Measurements from ENCODE around the gene GALC.

The GALC gene

GRCh38 chr14:87952307-87953094 is 40.5 kb downstream of the GALC start:
- H3K4me2 ChIP-seq (ENCODE audit: low read length): no peak overlapping the region
- no peaks in the 10 kb centered on the region for H3K79me2 ChIP-seq
- H3K4me3 ChIP-seq (ENCODE audit: low read depth, low read length): no peak overlapping the region
- H3K27me3 ChIP-seq (ENCODE audit: control insufficient read depth, insufficient read depth, low read length): no peaks in the 10 kb centered on the region
- H3K4me1 ChIP-seq: no peaks in the 10 kb centered on the region
- no peaks in the 10 kb centered on the region for H3K36me3 ChIP-seq (ENCODE audit: control insufficient read depth, insufficient read depth, low read length)
- no peaks in the 10 kb centered on the region for H3K9me3 ChIP-seq (ENCODE audit: control insufficient read depth, low read length)
- TF ChIP-seq, protein P1, sequence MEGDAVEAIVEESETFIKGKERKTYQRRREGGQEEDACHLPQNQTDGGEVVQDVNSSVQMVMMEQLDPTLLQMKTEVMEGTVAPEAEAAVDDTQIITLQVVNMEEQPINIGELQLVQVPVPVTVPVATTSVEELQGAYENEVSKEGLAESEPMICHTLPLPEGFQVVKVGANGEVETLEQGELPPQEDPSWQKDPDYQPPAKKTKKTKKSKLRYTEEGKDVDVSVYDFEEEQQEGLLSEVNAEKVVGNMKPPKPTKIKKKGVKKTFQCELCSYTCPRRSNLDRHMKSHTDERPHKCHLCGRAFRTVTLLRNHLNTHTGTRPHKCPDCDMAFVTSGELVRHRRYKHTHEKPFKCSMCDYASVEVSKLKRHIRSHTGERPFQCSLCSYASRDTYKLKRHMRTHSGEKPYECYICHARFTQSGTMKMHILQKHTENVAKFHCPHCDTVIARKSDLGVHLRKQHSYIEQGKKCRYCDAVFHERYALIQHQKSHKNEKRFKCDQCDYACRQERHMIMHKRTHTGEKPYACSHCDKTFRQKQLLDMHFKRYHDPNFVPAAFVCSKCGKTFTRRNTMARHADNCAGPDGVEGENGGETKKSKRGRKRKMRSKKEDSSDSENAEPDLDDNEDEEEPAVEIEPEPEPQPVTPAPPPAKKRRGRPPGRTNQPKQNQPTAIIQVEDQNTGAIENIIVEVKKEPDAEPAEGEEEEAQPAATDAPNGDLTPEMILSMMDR (IDR thresholded peaks at IDR 0.05): no peak
- no peak overlapping the region for H3K9ac ChIP-seq
- no peak overlapping the region for H2AFZ ChIP-seq
- H3K27ac ChIP-seq: no peak overlapping the region

DNA sequence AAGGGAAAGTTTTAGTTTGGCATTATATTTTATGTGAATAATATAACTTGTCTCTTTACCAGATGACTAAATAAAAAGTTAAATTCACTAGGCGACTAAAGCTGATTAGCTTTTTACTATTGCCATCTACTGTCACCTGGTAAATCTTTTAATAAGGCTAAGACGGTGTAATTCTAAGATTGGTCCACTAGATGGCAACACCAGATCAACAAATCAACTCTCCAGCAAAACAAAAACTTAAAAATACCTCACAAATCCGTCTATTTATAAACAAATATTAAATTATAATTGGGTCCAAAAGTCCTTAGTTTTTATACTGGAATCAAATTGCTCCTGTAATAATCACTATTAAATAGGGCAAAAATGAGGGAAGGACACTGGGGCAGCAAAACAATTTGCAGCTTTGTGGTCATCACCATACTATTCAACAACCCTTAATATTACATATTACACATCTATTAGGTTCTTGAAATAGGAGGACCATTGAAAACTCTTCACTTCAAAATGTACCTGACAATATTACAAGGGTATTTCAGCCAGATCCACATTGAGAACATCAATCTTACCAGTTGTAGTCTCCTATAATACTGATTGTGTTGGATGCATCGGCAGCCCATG is 47.9 kb downstream of the GALC start:
- no peaks in the 10 kb centered on the region for H3K79me2 ChIP-seq
- TF ChIP-seq, protein P1 (IDR thresholded peaks at IDR 0.05): peak; percentile 63
- H3K27me3 ChIP-seq (ENCODE audit: control insufficient read depth, insufficient read depth, low read length): no peaks in the 10 kb centered on the region
- H3K4me3 ChIP-seq (ENCODE audit: low read depth, low read length): no peak overlapping the region
- no peak overlapping the region for H3K27ac ChIP-seq
- no peaks in the 10 kb centered on the region for H3K36me3 ChIP-seq (ENCODE audit: control insufficient read depth, insufficient read depth, low read length)
- H3K4me1 ChIP-seq: no peaks in the 10 kb centered on the region
- no peak overlapping the region for H2AFZ ChIP-seq
- H3K4me2 ChIP-seq (ENCODE audit: low read length): no peak overlapping the region
- H3K9me3 ChIP-seq (ENCODE audit: control insufficient read depth, low read length): no peaks in the 10 kb centered on the region
- no peak overlapping the region for H3K9ac ChIP-seq

DNA sequence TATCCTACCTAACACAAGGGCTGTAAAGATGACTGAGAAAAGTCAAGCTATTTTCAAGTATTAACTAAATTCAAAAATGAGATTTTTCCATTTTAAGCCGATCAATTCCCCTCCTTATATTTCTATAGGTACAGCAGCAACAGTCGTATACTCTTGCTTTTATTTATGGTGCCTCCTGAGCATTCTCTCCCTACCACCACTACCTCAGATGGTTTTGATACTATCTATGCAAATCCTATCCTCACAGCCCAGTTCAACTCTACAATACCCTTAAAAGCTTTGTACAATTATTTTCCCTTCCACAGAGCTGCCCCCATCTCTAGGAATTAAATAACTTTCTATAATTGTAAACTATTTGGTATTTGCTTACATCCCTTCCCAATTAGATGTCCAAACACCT is 52.1 kb downstream of the GALC start:
- Histone ChIP-seq H3K27me3 (ENCODE audit: control insufficient read depth, insufficient read depth, low read length) (no peaks in the 10 kb centered on the region), H3K27ac (no peak overlapping the region), H3K79me2 (no peaks in the 10 kb centered on the region), H3K4me3 (ENCODE audit: low read depth, low read length) (no peak overlapping the region), H3K4me1 (no peaks in the 10 kb centered on the region), H3K4me2 (ENCODE audit: low read length) (no peak overlapping the region), H3K9me3 (ENCODE audit: control insufficient read depth, low read length) (no peaks in the 10 kb centered on the region), H3K36me3 (ENCODE audit: control insufficient read depth, insufficient read depth, low read length) (no peaks in the 10 kb centered on the region), H2AFZ (no peak overlapping the region), H3K9ac (no peak overlapping the region)
- TF ChIP-seq, protein P1 (IDR thresholded peaks at IDR 0.05): no peak

GRCh38 chr14:87940382-87940781 is 52.6 kb downstream of the GALC start:
- TF ChIP-seq, protein P1 (IDR thresholded peaks at IDR 0.05): no peak
- H3K4me3 ChIP-seq (ENCODE audit: low read depth, low read length): no peak overlapping the region
- no peak overlapping the region for H3K4me2 ChIP-seq (ENCODE audit: low read length)
- H3K9me3 ChIP-seq (ENCODE audit: control insufficient read depth, low read length): no peaks in the 10 kb centered on the region
- H3K9ac ChIP-seq: no peak overlapping the region
- no peak overlapping the region for H3K27ac ChIP-seq
- H3K27me3 ChIP-seq (ENCODE audit: control insufficient read depth, insufficient read depth, low read length): no peaks in the 10 kb centered on the region
- H3K4me1 ChIP-seq: no peaks in the 10 kb centered on the region
- H3K79me2 ChIP-seq: no peaks in the 10 kb centered on the region
- no peaks in the 10 kb centered on the region for H3K36me3 ChIP-seq (ENCODE audit: control insufficient read depth, insufficient read depth, low read length)
- H2AFZ ChIP-seq: no peak overlapping the region
